GM21528 (cell line): ENCODE results near the gene ZNF385B.

Source experiments
- ATAC-seq: cut with Tn5 transposase; IDR thresholded peaks from one replicate; pipeline ENCODE4 v1.9.1; 2021; ENCODE audit warnings: mild to moderate bottlenecking, moderate library complexity; ENCODE audit not compliant: unreplicated experiment, low FRiP score

ZNF385B gene

GRCh38 chr2:179857236-179857635, 4.2 kb downstream of the ZNF385B start:
- ATAC-seq = no peak

- ATAC-seq = no peak
Measured at GRCh38 chr2:179856205-179856604, 5.2 kb downstream of the ZNF385B start.

GRCh38 chr2:179855673-179856072, 5.7 kb downstream of the ZNF385B start:
- no peak for ATAC-seq

- ATAC-seq = no peak
Measured at GRCh38 chr2:179854891-179855290, 6.5 kb downstream of the ZNF385B start.

- no peak for ATAC-seq
Measured at GRCh38 chr2:179853108-179853507, 8.3 kb downstream of the ZNF385B start.

GRCh38 chr2:179850188-179850587, 11.2 kb downstream of the ZNF385B start:
- no peak for ATAC-seq

- ATAC-seq = no peak
Measured at GRCh38 chr2:179849719-179850118, 11.7 kb downstream of the ZNF385B start.

- ATAC-seq = no peak
Measured at GRCh38 chr2:179843541-179843940, 17.9 kb downstream of the ZNF385B start.

- ATAC-seq = no peak
Measured at GRCh38 chr2:179842498-179843153, 18.8 kb downstream of the ZNF385B start.

- ATAC-seq = no peak
Measured at GRCh38 chr2:179840840-179841239, 20.6 kb downstream of the ZNF385B start.

GRCh38 chr2:179837408-179837807, 24.0 kb downstream of the ZNF385B start:
- no peak for ATAC-seq

- ATAC-seq = no peak
Measured at GRCh38 chr2:179830043-179830787, 31.2 kb downstream of the ZNF385B start.

GRCh38 chr2:179826297-179826696, 35.1 kb downstream of the ZNF385B start:
- ATAC-seq = no peak

- ATAC-seq = no peak
Measured at GRCh38 chr2:179825494-179825893, 35.9 kb downstream of the ZNF385B start.

GRCh38 chr2:179824961-179825360, 36.5 kb downstream of the ZNF385B start:
- ATAC-seq = no peak

- ATAC-seq = no peak
Measured at GRCh38 chr2:179822540-179822939, 38.9 kb downstream of the ZNF385B start.

GRCh38 chr2:179818546-179818945, 42.9 kb downstream of the ZNF385B start:
- ATAC-seq = no peak

- ATAC-seq = no peak
Measured at GRCh38 chr2:179817181-179817841, 44.1 kb downstream of the ZNF385B start.

GRCh38 chr2:179814050-179814449, 47.4 kb downstream of the ZNF385B start:
- ATAC-seq = no peak

- ATAC-seq = no peak
Measured at GRCh38 chr2:179812501-179812900, 48.9 kb downstream of the ZNF385B start.

GRCh38 chr2:179811042-179811441, 50.4 kb downstream of the ZNF385B start:
- no peak for ATAC-seq

GRCh38 chr2:179809606-179810005, 51.8 kb downstream of the ZNF385B start:
- ATAC-seq = no peak
